ENCODE results near the gene CYP17A1. TPM values are rescaled to one million over a fixed set of nuclear protein-coding genes. Genes with fewer than 3 reads are reported as not detected.
"Not testable (repeated sequence)": the region's sequence is repeated elsewhere in the genome, so short reads cannot be mapped to it uniquely, and the experiment has no call there.

The CYP17A1 gene
- total and polyA plus RNA-seq, 7 experiments from 2014 or later: not detected

- Histone ChIP-seq H3K4me1 (ENCODE audit: control insufficient read depth in 2 of 2, insufficient read depth in 2 of 2, low read length in 2 of 2) (no peaks in the 10 kb centered on the region), H3K27me3 (ENCODE audit: control insufficient read depth in 2 of 2, insufficient read depth in 2 of 2, low read length in 2 of 2) (no peaks in the 10 kb centered on the region), H3K9me3 (ENCODE audit: control insufficient read depth in 2 of 3, low read length in 3 of 3) (no peaks in the 10 kb centered on the region), H3K4me3 (ENCODE audit: low read length) (no peak overlapping the region), H3K36me3 (ENCODE audit: control insufficient read depth in 2 of 3, insufficient read depth in 3 of 3, low read length in 3 of 3) (no peaks in the 10 kb centered on the region), H3K27ac (ENCODE audit: low read depth, low read length) (no peak overlapping the region)
- no peak overlapping the region for H3K27ac Mint-ChIP-seq
- H3K4me3 Mint-ChIP-seq: no peak overlapping the region
- ATAC-seq: no peak
- DNase-seq: no peak
- POLR2A ChIA-PET: no interaction called here
- CTCF ChIA-PET: interaction anchor here (0.6 kb wide), 1 partner anchor 83 kb away, joined by 3 read pairs; no protein-coding TSS in a partner anchor
- peaks cover 0 to 1% (median 0%) of the 10 kb centered on the region in 7 donors for H3K4me1 Mint-ChIP-seq
- H3K27me3 Mint-ChIP-seq: peaks cover 0 to 9% (median 0%) of the 10 kb centered on the region in 5 donors
- H3K9me3 Mint-ChIP-seq: peaks cover 0 to 1% (median 0%) of the 10 kb centered on the region in 11 donors
- peaks cover 0 to 4% (median 0%) of the 10 kb centered on the region in 5 donors for H3K36me3 Mint-ChIP-seq
- intact Hi-C loops (cut with micrococcal nuclease): loop anchor here in 1 of 2 donors (10.0 kb wide), 1 partner anchor 653 kb away; no protein-coding TSS in a partner anchor
Measured at GRCh38 chr10:102831322-102832071, 5.7 kb downstream of the CYP17A1 start.

GRCh38 chr10:102827597-102827975, 9.6 kb downstream of the CYP17A1 start:
- peaks cover 0 to 4% (median 0%) of the 10 kb centered on the region in 5 donors for H3K36me3 Mint-ChIP-seq
- ATAC-seq: no peak
- DNase-seq: no peak
- H3K4me3 Mint-ChIP-seq: no peak overlapping the region
- Histone ChIP-seq H3K4me1 (ENCODE audit: control insufficient read depth in 2 of 2, insufficient read depth in 2 of 2, low read length in 2 of 2) (no peaks in the 10 kb centered on the region), H3K36me3 (ENCODE audit: control insufficient read depth in 2 of 3, insufficient read depth in 3 of 3, low read length in 3 of 3) (no peaks in the 10 kb centered on the region), H3K27me3 (ENCODE audit: control insufficient read depth in 2 of 2, insufficient read depth in 2 of 2, low read length in 2 of 2) (no peaks in the 10 kb centered on the region), H3K9me3 (ENCODE audit: control insufficient read depth in 2 of 3, low read length in 3 of 3) (no peaks in the 10 kb centered on the region), H3K27ac (ENCODE audit: low read depth, low read length) (no peak overlapping the region), H3K4me3 (ENCODE audit: low read length) (no peak overlapping the region)
- H3K4me1 Mint-ChIP-seq: no peaks in the 10 kb centered on the region
- ChIA-PET POLR2A (no interaction called here), CTCF (no interaction called here)
- peaks cover 0 to 1% (median 0%) of the 10 kb centered on the region in 11 donors for H3K9me3 Mint-ChIP-seq
- intact Hi-C loops (cut with micrococcal nuclease): no loop called here
- H3K27me3 Mint-ChIP-seq: peaks cover 0 to 4% (median 0%) of the 10 kb centered on the region in 5 donors
- no peak overlapping the region for H3K27ac Mint-ChIP-seq

- Mint-ChIP-seq H3K27me3 (peaks cover 0 to 4% (median 0%) of the 10 kb centered on the region in 5 donors), H3K4me3 (no peak overlapping the region), H3K27ac (no peak overlapping the region), H3K9me3 (peaks cover 0 to 1% (median 0%) of the 10 kb centered on the region in 11 donors), H3K4me1 (no peaks in the 10 kb centered on the region), H3K36me3 (peaks cover 0 to 4% (median 0%) of the 10 kb centered on the region in 5 donors)
- ChIA-PET CTCF (no interaction called here), POLR2A (no interaction called here)
- no peak overlapping the region for H3K27ac ChIP-seq (ENCODE audit: low read depth, low read length)
- no peak for DNase-seq
- no peaks in the 10 kb centered on the region for H3K27me3 ChIP-seq (ENCODE audit: control insufficient read depth in 2 of 2, insufficient read depth in 2 of 2, low read length in 2 of 2)
- no peaks in the 10 kb centered on the region for H3K4me1 ChIP-seq (ENCODE audit: control insufficient read depth in 2 of 2, insufficient read depth in 2 of 2, low read length in 2 of 2)
- intact Hi-C loops (cut with micrococcal nuclease): no loop called here
- no peak overlapping the region for H3K4me3 ChIP-seq (ENCODE audit: low read length)
- no peak for ATAC-seq
- no peaks in the 10 kb centered on the region for H3K36me3 ChIP-seq (ENCODE audit: control insufficient read depth in 2 of 3, insufficient read depth in 3 of 3, low read length in 3 of 3)
- H3K9me3 ChIP-seq (ENCODE audit: control insufficient read depth in 2 of 3, low read length in 3 of 3): no peaks in the 10 kb centered on the region
Measured at GRCh38 chr10:102826148-102826796, 10.9 kb downstream of the CYP17A1 start.

- Mint-ChIP-seq H3K27ac (no peak overlapping the region), H3K27me3 (peaks cover 0 to 4% (median 0%) of the 10 kb centered on the region in 5 donors), H3K4me3 (no peak overlapping the region), H3K36me3 (no peaks in the 10 kb centered on the region), H3K4me1 (peaks cover 0 to 3% (median 0%) of the 10 kb centered on the region in 7 donors), H3K9me3 (peaks cover 0 to 1% (median 0%) of the 10 kb centered on the region in 11 donors)
- ChIA-PET POLR2A (no interaction called here), CTCF (no interaction called here)
- ATAC-seq (no peak), DNase-seq (no peak)
- no peaks in the 10 kb centered on the region for H3K4me1 ChIP-seq (ENCODE audit: control insufficient read depth in 2 of 2, insufficient read depth in 2 of 2, low read length in 2 of 2)
- H3K27ac ChIP-seq (ENCODE audit: low read depth, low read length): no peak overlapping the region
- H3K27me3 ChIP-seq (ENCODE audit: control insufficient read depth in 2 of 2, insufficient read depth in 2 of 2, low read length in 2 of 2): no peaks in the 10 kb centered on the region
- intact Hi-C loops (cut with micrococcal nuclease): no loop called here
- no peaks in the 10 kb centered on the region for H3K36me3 ChIP-seq (ENCODE audit: control insufficient read depth in 2 of 3, insufficient read depth in 3 of 3, low read length in 3 of 3)
- no peaks in the 10 kb centered on the region for H3K9me3 ChIP-seq (ENCODE audit: control insufficient read depth in 2 of 3, low read length in 3 of 3)
- no peak overlapping the region for H3K4me3 ChIP-seq (ENCODE audit: low read length)
Measured at GRCh38 chr10:102824664-102825063, 12.5 kb downstream of the CYP17A1 start.

- POLR2A ChIA-PET: no interaction called here
- intact Hi-C loops (cut with micrococcal nuclease): no loop called here
- Mint-ChIP-seq H3K36me3 (no peaks in the 10 kb centered on the region), H3K27me3 (peaks cover 0 to 4% (median 0%) of the 10 kb centered on the region in 5 donors), H3K9me3 (no peaks in the 10 kb centered on the region), H3K4me1 (peaks cover 0 to 11% (median 0%) of the 10 kb centered on the region in 7 donors), H3K4me3 (no peak overlapping the region), H3K27ac (no peak overlapping the region)
- ATAC-seq (no peak), DNase-seq (no peak)
- no peaks in the 10 kb centered on the region for H3K27me3 ChIP-seq (ENCODE audit: control insufficient read depth in 2 of 2, insufficient read depth in 2 of 2, low read length in 2 of 2)
- no peaks in the 10 kb centered on the region for H3K4me1 ChIP-seq (ENCODE audit: control insufficient read depth in 2 of 2, insufficient read depth in 2 of 2, low read length in 2 of 2)
- H3K4me3 ChIP-seq (ENCODE audit: low read length): no peak overlapping the region
- no peaks in the 10 kb centered on the region for H3K9me3 ChIP-seq (ENCODE audit: control insufficient read depth in 2 of 3, low read length in 3 of 3)
- CTCF ChIA-PET: no interaction called here
- H3K27ac ChIP-seq (ENCODE audit: low read depth, low read length): no peak overlapping the region
- H3K36me3 ChIP-seq (ENCODE audit: control insufficient read depth in 2 of 3, insufficient read depth in 3 of 3, low read length in 3 of 3): no peaks in the 10 kb centered on the region
Measured at GRCh38 chr10:102822222-102822621, 15.0 kb downstream of the CYP17A1 start.

GRCh38 chr10:102820008-102820407, 17.2 kb downstream of the CYP17A1 start:
- CTCF ChIA-PET; intact Hi-C loops (cut with micrococcal nuclease); H3K36me3 ChIP-seq (ENCODE audit: control insufficient read depth in 2 of 3, insufficient read depth in 3 of 3, low read length in 3 of 3); H3K27me3 ChIP-seq (ENCODE audit: control insufficient read depth in 2 of 2, insufficient read depth in 2 of 2, low read length in 2 of 2); H3K4me3 Mint-ChIP-seq; ATAC-seq; H3K27ac Mint-ChIP-seq; H3K27ac ChIP-seq (ENCODE audit: low read depth, low read length); H3K9me3 Mint-ChIP-seq; H3K4me1 ChIP-seq (ENCODE audit: control insufficient read depth in 2 of 2, insufficient read depth in 2 of 2, low read length in 2 of 2); POLR2A ChIA-PET; H3K27me3 Mint-ChIP-seq; H3K9me3 ChIP-seq (ENCODE audit: control insufficient read depth in 2 of 3, low read length in 3 of 3); H3K36me3 Mint-ChIP-seq; DNase-seq; H3K4me3 ChIP-seq (ENCODE audit: low read length): not testable (repeated sequence)
- peaks cover 0 to 11% (median 0%) of the 10 kb centered on the region in 7 donors for H3K4me1 Mint-ChIP-seq

All from naive thymus-derived CD4-positive, alpha-beta T cell (primary cell).